GM19043 (cell line): Measurements from ENCODE around the gene TSKU.
"Not testable (repeated sequence)": the region's sequence is repeated elsewhere in the genome, so short reads cannot be mapped to it uniquely, and the experiment has no call there.

Source experiments
- ATAC-seq: cut with Tn5 transposase; IDR thresholded peaks from one replicate; pipeline ENCODE4 v1.9.1; 2021; ENCODE audit warnings: low read depth; ENCODE audit not compliant: unreplicated experiment

Gene TSKU

GRCh38 chr11:76783294-76783895 is at the start of gene TSKU:
Gene TSKU, plus strand, starts transcription at chr11:76783356. Its CDS starts 12,261 bp downstream, at chr11:76795617.
- ATAC-seq = no peak

- ATAC-seq = not testable (repeated sequence)
These were observed 49.2 kb upstream of the TSKU start for GRCh38 chr11:76733906-76734305.

- no peak for ATAC-seq
These were observed 48.4 kb upstream of the TSKU start for GRCh38 chr11:76734456-76735420.

GRCh38 chr11:76735841-76736240 is 47.3 kb upstream of the TSKU start:
- no peak for ATAC-seq

- no peak for ATAC-seq
These were observed 46.9 kb upstream of the TSKU start for GRCh38 chr11:76736266-76736665.

GRCh38 chr11:76736773-76737495 is 46.2 kb upstream of the TSKU start:
- ATAC-seq = no peak

- no peak for ATAC-seq
These were observed 44.4 kb upstream of the TSKU start for GRCh38 chr11:76738618-76739240.

GRCh38 chr11:76739798-76740197 is 43.4 kb upstream of the TSKU start:
- no peak for ATAC-seq

- ATAC-seq = no peak
These were observed 42.4 kb upstream of the TSKU start for GRCh38 chr11:76740772-76741171.

GRCh38 chr11:76742902-76743301 is 40.3 kb upstream of the TSKU start:
- ATAC-seq = no peak

- no peak for ATAC-seq
These were observed 38.7 kb upstream of the TSKU start for GRCh38 chr11:76744186-76745043.

GRCh38 chr11:76745044-76745376 is 38.1 kb upstream of the TSKU start:
- ATAC-seq = no peak

- no peak for ATAC-seq
These were observed 37.5 kb upstream of the TSKU start for GRCh38 chr11:76745561-76746207.

GRCh38 chr11:76747153-76747914 is 35.8 kb upstream of the TSKU start:
- ATAC-seq = no peak

- ATAC-seq = no peak
These were observed 35.0 kb upstream of the TSKU start for GRCh38 chr11:76747915-76748860.

- ATAC-seq = no peak
These were observed 34.2 kb upstream of the TSKU start for GRCh38 chr11:76748948-76749347.

GRCh38 chr11:76750067-76750466 is 33.1 kb upstream of the TSKU start:
- no peak for ATAC-seq

GRCh38 chr11:76750746-76751145 is 32.4 kb upstream of the TSKU start:
- ATAC-seq = no peak
